DMS153 (cell line): Measurements from ENCODE around the gene TPBGL.
A peak's percentile ranks its signal among the peaks of the same experiment; 100 is the strongest.
"Not testable (repeated sequence)": the region's sequence is repeated elsewhere in the genome, so short reads cannot be mapped to it uniquely, and the experiment has no call there.

Source experiments
- DNase-seq: peaks from one replicate; lab custom pipeline; 2025; lab: John Stamatoyannopoulos, UW

TPBGL gene

DNA sequence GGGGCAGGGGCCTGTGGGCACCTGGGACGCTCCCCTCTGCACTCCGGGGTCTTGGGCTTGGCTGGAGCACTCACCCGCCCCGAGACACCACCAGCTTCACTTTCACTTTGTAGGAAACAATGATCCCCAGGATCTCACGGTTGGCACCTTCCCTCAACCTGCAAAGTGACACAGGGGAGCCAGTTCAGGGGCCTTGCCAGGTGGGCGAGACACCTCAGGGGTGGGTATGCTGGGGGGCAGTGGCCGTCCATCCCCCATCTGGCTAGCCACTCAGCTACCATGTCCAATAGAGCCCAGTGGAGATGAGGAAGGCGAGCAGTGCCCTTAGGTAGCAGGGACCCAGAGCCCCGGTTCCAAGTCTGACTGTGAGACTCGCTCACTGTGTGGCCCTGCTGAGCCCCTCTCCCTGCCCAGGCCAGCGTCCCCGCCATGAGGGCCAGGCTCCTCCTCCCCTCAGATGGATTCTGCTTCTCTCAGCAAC lies 32.3 kb downstream of the TPBGL start:
- no peak for DNase-seq

DNA sequence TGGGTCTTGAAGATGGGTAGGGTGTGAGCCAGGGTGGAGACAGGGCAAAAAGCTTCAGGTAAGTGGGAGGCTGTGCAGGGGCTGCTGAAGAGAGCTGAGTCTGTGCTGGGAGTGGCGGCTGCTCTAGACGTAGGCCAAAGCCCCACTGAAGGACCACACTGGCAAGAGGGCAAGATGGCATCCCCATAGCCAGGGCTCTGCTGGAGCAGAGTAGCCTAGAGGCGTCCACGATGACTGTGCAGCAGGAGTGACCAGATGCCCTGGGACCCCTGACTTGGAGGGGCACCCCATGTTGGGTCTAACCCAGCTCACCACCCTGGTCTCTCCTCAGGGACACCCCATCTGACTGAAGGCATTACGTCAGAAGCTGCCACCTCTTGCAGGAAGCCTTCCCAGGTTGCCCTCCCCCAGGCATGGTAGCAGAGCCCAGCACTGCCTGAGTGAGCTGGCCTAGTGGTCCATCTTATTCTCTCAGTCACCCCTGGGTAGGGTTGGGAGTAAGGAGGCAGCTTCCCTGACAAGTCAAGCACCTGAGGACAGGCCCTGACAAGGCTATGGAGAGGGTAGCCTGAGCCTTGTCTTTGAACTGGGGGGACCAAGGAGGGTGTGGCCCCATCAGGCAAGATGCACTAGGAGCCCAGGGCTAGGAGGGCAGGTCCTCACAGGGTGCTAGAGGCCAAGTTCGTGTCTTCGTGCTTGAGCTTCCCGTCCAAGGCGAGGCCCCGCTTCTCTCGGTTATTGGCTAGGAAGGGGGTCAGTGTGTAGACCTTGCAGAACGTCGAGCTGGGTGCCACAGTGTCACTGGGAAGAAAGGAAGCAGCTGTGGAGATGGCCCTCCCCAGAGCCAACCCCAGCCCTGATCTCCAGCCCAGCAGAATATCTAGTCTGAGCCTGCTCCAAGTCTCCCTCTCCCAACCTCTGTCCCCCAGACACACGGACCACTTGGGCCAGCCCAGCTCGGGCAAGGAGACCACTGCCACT lies 33.1 kb downstream of the TPBGL start:
- DNase-seq, result no peak

DNA sequence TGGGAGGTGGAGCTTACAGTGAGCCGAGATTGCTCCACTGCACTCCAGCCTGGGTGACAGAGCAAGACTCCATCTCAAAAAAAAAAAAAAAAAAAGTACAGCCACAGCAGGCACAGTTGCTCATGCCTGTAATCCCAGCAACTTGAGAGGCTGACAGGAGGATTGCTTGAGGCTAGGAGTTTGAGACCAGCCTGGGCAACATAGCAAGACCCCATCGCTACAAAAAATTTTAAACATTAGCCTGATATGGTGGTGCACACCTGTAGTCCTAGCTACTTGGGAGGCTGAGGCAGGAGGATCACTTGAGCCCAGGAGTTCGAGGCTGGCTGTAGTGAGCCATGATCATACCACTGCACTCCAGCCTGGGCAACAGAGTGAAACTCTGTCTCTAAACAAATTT lies 34.1 kb downstream of the TPBGL start:
- not testable (repeated sequence) for DNase-seq

DNA sequence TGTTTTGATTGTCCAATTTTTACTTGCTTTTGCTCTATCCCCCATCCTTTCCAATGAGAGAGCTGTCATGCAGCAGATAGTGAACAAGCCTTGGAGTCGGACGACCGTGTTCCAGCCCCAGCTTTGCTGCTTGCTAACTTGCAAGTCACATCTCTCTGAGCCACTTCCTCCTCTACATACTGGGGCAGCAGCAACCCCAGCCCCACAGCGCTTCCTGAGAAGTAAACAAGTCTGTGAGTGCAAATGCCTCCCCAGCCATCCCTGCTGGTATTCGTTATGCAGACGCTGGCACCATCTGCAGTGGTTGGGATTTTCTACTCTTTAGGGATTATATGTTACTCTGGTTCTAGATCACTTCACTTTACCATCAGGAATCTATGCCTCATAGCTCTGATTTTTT lies 35.0 kb downstream of the TPBGL start:
- peak; percentile 13 for DNase-seq

DNA sequence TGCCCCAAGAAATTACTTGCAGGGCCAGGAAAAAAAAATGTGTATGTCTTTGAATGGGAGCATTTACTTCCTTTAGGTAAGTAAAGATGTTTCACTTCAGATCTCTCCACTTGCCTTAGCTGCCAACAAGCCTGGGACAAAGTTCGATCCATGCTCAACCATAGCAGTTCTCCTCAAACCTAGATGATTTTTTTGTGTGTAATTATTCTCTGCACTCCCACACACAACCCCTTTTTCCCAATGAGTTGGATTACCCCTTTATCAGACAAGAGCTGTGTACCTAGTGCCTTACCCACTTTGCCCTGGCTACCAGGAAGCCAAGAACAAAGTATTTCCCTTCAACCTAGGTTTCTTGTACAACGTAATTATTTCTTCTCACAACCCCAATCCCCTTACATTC lies 35.6 kb downstream of the TPBGL start:
- DNase-seq, result peak; percentile 46

DNA sequence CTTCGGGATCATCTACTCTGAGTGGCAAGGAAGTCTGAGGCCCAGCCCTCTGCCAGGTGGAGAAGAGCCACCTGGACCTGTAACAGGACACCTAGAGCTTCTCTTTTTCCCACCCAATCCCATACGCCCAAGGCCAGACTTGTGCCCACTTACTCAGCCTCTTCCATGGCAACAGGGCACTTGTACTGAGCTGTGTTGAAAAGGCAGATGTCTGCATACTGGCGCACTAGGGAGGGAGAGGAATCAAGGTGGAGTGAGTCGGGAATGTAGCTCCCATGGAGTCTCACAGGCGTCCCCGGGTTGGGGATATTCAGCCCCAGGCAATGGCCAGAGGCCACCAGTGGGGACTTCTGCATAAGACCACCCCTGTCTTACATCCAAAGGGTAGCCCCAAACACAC lies 36.1 kb downstream of the TPBGL start:
- peak; percentile 96 for DNase-seq

DNA sequence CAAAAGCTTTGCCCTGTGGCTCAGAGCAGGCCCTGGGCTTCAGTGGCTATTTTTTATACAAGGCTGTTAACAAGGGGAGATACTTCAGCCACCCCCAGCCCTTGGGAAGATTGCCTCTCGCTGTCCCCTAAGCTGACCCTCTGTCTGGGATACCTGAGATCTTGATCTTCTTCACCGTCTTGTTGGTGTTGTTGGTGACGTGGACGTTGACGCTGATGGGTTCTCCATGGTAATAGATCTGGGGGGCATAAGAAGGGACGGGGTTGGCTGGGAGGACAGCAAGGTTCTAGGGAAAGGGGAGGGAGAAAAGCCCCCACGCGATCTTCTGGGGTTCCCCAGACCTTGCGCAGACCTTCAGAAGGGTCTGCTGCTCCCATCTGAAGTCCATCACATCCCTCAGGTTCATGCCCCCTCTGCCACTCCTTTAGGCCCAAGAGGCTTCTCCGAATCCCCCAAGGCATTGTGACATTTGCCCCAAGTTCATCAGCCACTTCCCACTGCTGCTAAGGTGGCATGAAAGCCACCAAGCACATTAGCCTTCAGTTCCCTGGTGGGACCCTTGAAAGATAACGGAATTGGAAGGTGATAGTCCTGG lies 36.7 kb downstream of the TPBGL start:
- DNase-seq, result no peak

DNA sequence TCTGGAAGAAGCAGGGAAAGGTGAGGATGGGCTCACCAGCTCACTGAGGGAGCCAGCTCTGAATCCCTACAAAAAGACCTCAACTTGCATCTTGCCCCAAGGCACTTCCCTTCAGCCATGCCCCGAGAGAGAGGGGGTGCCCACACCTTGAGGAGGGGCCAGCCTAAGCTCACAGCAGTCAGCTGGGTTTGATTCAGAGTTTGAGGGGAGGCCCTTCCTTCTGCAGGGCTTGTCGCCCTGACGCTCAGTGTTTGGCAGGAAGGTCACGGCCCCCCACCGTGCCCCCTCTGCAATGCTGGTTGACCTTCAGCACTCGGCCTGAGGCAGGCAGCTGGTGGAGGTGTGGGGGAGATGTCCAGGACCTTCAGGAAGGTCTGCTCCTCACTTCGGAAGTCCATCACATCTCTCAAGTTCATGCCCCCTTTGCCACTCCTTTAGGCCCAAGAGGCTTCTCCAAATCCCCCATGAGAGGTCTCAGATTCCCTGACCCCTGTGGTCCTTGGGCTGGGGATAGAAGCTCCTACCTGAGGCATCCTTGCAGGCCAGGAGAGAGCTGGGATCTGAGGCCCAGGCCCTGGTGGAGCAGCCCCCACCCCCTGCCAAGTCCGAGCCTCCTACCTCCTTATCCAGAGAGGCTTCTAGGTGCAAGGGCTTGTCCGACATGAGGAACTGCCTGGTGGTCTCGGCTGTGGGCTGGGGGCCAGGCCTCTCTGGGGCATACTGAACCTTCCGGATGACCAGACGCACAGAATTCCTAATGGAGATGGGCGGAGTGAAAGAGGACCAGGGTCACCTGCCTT lies 37.6 kb downstream of the TPBGL start:
- DNase-seq, result no peak

DNA sequence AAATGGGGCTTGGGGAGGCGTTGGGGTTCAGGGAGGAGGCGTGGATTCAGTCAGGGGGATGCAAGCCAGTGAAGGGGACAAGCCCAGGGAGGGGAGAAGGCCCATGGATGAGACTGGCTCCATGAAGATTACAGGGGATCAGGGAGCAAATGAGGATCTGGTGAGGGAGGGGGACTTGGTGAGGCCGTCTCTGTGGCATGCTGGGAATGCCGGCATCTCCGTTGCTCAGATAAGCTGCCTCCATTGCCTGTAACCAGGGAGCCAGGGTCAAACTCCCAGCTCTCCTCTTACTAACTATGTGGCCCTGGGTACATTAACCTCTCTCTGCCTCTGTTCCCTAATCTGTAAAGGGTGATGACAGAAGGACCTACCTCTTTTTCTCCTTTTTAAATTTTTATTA lies 38.7 kb downstream of the TPBGL start:
- DNase-seq, result no peak

DNA sequence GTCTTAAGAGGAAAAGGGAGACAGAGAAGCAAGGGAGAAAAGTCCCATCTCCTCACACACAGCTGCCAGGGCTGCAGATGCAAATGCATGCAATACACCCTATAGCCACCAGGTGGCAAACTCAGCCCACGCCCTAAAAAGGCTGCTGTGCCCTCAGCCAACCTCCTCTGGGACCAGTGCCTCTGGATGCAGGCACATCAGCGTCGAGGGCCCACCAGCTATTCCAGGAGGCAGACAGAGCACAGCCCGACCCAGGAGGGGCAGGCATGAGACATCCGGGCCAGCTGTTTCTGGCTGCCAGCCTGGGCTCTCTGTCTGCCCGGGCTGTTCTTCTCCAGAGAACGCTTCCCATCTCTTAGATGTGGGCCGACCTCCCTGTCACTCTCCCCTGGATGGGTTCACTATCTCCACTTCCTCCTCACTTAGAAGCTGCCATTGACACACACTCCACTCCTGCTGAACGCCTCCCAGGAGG lies 39.7 kb downstream of the TPBGL start:
- DNase-seq, result peak; percentile 74

DNA sequence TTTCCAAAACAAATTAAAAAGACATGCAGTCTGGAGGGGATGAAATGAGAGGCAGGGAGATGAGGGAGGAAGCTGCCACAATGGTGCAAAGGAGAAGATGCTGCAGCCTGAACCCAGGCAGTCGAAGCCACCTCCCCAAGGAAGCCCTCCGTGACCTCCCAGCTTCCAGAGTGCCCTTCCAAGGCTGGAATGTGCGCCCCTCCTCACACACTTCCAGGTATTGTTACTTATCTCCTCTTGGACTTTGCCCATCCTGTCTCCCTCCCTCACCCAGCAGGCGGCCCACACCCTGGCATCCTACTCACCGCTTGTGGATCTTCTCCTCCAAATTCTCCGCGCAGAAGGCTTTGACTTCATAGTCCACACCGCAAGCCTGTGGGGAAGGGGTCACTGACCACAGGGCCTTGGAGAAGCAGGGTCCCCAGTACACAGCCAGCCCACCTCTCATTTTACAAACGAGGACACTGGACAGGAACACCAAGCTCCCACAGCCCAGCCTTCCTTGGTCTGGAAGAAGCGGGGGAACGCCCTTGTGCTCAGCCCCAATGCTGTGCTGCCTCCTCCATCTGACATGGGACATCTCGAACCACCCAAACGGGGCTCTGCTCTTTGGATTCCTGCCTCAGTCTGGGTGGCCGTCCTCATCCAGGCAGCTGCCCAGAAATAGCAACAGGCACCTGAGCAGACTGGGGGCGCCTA lies 40.3 kb downstream of the TPBGL start:
- DNase-seq, result no peak

DNA sequence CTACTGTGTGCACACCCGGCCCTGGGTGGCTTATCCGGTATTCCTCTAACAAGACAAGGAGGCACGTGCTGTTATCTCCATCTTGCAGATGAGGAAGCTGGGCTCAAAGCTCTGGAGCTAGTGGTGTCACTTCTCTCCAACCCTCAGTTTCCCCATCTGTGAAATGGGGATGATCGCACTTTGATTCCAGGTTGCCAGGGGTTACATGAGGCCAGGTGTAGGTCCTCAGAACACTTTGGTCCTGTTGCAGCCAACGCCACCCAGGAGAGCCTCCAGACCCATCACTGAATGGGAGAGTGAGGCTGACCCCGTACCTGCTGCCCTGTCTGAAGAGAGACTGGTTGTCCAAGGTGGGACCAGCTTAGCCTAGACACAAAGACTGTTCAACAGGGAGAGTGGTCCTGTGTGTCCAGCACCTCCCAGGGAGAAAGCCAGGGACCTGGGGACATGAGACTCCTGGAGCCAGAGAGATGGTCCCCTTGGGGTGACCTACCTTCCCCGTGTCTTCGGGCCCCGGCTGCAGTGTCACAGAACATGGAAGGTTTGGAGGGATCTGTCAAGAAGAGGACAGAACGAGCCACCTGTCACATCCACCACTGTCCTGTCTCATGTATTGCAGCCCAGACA lies 41.0 kb downstream of the TPBGL start:
- no peak for DNase-seq

DNA sequence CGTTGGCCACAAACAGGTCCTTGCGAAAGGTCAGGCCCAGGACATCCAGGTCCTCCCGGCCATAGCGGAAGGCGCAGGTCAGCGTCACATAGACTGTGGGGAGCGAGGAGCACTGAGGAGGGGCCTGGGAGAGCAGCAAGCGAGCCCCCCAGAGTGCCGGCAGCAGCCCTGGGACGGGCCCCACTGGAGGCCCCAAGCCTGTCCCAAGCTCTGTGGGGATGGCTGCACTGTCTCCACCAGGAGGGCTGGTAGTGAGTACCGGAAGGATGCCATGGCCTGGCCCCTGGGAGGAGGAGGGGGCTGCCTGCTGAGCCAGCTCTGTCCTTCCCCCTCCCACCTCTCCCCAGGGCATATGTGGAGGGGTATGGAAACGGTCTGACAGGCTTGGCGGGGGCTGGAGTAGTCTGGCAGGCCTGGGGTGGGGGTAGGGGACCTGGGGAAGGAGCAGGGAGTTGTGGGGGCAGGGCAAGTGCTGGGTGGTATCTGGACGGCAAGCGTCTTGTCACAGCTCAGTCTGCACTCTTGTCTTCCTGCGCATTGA lies 42.9 kb downstream of the TPBGL start:
- no peak for DNase-seq

DNA sequence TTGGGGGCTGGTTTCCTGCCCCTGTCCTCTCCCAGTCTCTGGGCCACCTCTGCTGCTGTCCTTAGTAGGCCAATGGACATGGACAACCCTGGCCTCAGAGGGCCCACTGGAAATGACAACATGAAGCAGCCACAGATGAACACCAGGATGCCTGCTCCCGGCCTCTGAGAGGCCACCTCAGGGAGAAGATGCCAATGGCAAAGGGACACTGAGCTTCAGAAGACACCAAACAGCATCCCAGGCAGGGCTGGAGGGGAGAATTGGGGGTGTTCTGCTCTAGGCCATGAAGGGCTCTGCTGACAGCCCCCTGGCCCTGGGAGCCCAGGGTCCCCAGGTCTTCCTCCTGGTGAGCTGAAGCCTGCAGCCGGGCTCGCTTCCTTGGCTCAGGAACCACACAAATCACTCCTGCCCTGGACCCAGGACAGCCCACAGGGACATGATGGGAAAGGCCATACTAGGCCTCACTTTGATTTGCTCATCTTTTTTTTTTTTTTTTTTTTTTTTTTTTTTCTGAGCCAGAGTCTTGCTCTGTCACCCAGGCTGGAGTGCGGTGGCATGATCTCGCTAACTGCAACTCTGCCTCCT lies 45.3 kb downstream of the TPBGL start:
- DNase-seq, result no peak

DNA sequence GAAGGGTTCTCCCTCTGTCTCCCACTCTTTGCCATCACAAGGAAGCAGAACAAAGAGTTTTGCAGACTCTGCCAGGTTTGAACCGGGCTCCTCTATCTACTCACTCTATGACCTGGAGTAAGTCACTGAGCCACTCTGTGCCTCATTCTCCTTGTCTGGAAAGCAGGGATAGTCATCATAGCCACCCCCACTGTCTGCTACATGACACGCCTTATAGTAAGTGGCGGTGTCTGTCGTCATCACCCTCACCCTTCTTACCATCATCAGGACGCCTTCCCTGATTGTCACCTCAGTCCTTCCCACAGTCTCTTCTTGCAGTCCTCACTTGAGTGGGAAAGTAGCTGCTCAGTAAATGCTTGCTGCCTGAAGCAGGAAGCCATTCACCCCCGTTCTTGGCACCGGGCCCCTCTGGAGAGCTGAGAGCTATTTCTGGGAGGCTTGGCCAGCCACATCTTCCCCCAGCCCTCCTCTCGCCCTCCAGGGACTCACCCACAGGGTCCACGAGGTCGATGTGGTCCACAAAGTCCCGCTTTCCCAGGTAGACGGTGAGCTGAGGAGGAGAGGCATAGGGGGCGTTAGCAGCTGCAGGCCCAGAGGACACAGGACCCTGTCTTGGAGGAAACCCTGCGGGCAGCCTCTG lies 46.4 kb downstream of the TPBGL start:
- no peak for DNase-seq

DNA sequence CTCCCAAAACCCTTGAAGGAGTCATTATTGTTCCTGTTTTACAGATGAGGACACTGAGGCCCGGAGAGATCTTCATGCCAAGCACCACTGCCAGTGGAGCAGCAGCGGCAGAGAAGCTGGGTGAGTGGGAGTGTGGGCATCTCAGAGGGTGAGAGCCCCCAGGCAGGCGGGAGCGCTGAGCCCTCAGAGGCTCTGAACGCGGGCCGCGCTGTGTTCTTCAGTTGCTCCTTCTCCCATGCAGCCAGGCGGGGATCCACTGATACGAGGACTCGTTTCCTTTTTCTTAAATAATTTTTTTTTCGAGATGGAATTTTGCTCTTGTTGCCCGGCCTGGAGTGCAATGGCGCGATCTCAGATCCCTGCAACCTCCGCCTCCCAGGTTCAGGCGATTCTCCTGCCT lies 47.0 kb downstream of the TPBGL start:
- DNase-seq, result no peak

DNA sequence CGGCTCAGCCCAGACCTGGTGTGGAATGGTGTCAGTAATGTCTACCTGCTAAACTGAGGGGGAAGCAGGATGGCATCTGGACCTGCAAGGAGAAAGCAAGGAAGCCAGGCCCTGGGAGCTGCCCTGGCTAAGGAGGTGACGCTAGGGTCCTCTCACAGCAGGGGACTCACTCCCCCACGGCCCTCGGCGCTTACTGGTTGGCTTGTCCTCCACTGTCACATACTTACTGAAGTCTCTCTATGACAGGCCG lies 48.9 kb downstream of the TPBGL start:
- DNase-seq, result no peak

DNA sequence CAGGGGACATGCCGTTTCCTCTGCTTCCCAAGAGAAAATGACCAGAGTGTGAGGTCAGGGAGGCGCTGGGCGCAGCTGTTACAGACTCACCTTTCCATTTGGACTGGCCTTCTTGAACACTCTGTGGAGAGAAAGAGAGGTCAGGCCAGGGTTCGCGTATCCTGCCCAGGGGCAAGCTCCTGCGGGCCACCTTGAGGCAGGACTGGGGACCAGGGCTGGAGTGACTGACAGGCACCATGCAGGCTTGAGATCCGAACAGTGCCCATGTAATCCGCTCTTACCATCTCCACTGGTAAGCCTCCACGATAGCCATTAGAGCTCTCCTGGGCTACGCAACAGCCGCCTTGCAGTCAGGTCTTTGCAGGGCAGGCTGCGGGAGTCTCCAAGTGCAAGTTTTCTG lies 49.3 kb downstream of the TPBGL start:
- DNase-seq, result no peak

DNA sequence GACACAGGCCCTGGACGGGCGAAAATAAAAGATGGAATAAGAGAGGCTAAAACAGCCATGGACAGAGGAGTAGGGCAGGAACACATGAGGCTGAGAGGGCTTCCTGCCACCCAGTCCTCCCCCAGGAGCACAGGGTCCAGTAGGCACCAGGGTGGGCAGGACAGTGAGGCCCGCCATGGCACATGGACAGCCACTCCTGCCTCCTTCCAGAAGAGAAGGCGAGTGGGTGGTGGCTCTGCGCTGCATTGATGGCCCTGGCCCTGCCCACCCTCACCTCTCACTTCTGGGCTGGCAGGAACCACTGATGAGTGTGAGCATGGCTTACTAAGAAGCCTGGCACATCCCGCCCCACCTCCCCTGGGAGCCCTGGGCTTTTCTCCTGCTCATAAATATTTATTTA lies 51.2 kb downstream of the TPBGL start:
- DNase-seq, result no peak

DNA sequence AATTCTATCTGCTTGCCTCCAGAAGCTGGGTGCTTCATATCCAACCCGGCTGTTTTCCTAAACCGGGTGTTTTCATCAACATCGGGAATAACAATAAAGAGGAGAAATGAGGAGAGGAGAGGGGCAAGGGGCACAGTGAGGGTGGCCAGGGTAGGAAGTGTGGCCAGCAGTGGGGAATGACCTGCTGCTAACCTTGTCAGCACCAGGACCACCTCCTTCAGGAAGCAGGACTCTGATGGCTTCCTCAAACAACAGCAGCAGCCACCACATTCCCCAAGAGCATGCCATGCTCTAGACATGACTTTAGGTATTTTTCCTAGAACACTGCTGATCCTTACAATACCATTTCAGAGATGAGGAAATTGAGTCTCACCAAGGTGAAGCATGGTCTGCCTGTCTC lies 52.4 kb downstream of the TPBGL start:
- DNase-seq, result no peak
